Spleen (tissue), 11 donors: Measurements from ENCODE around the gene LDHD. TPM values are rescaled to one million over a fixed set of nuclear protein-coding genes. Genes with fewer than 3 reads are reported as not detected.

Experiments used
- DNase-seq: peaks from one replicate; pipeline ENCODE4 v3.0.0-alpha.2; 2020
- H3K27ac ChIP-seq, 8 donors: fragments of 200-600 bp; sonication (generic) in 7 of 8; 1 replicate in 4 of 8; 2 replicates in 4 of 8; pipeline versions ENCODE4 v1.5.0 to v1.8.0; 2016 to 2021; ENCODE audit warnings: inconsistent platforms in 4 of 8, mild to moderate bottlenecking in 4 of 8, moderate library complexity in 1 of 8
- H3K27me3 ChIP-seq, 7 donors: fragments of 200-600 bp; sonication (generic) in 6 of 7; replicated peaks in 1 of 7; 1 replicate in 4 of 7; 2 replicates in 3 of 7; pipeline versions ENCODE4 v1.5.0 to v1.8.0; 2016 to 2021; ENCODE audit warnings: inconsistent platforms in 3 of 7, mild to moderate bottlenecking in 1 of 7
- H3K36me3 ChIP-seq, 6 donors: fragments of 200-600 bp; sonication (generic) in 5 of 6; 1 replicate in 4 of 6; 2 replicates in 2 of 6; pipeline versions ENCODE4 v1.5.0 to v1.8.0; 2016 to 2021; ENCODE audit warnings: inconsistent platforms in 2 of 6
- H3K4me1 ChIP-seq, 6 donors: fragments of 200-600 bp; sonication (generic) in 5 of 6; 1 replicate in 3 of 6; 2 replicates in 3 of 6; pipeline versions ENCODE4 v1.5.0 to v1.8.0; 2016 to 2021; ENCODE audit warnings: inconsistent platforms in 3 of 6
- H3K4me3 ChIP-seq, 8 donors: fragments of 200-600 bp; sonication (generic) in 7 of 8; 1 replicate in 4 of 8; 2 replicates in 4 of 8; pipeline versions ENCODE4 v1.5.0 to v1.8.0; 2016 to 2021; ENCODE audit warnings: inconsistent platforms in 4 of 8, mild to moderate bottlenecking in 4 of 8, moderate library complexity in 2 of 8
- H3K9me3 ChIP-seq, 8 donors: fragments of 200-600 bp; sonication (generic) in 7 of 8; 1 replicate in 4 of 8; 2 replicates in 4 of 8; pipeline versions ENCODE4 v1.5.0 to v1.8.0; 2016 to 2021; ENCODE audit warnings: inconsistent platforms in 4 of 8
- CTCF ChIP-seq, 11 experiments: fragments of 200-600 bp in 7 of 11; fragments of 450-650 bp in 4 of 11; sonication (generic) in 4 of 11; IDR thresholded peaks in 8 of 11; conservative IDR thresholded peaks in 3 of 11; 1 replicate in 7 of 11; 2 replicates in 4 of 11; pipeline versions ENCODE4 v1.4.0 to v1.8.0; 2016 to 2021; ENCODE audit warnings: antibody characterized with exemption in 11 of 11, inconsistent platforms in 4 of 11, mild to moderate bottlenecking in 1 of 11
- POLR2A ChIP-seq, 3 donors: fragments of 450-650 bp; IDR thresholded peaks; one replicate each; pipeline ENCODE4 v1.5.1; 2017; ENCODE audit warnings: antibody characterized with exemption in 3 of 3, mild to moderate bottlenecking in 1 of 3
- POLR2AphosphoS5 ChIP-seq, 3 donors: sonication (generic); formaldehyde crosslinking; IDR thresholded peaks; one replicate each; pipeline ENCODE4 v1.5.1; 2017; ENCODE audit warnings: antibody characterized with exemption in 3 of 3
- WGBS, 5 donors: extraction: QIAGEN DNeasy Blood & Tissue Kit in 3 of 5; methylation state at CpG; one replicate each; pipeline versions ENCODE4 v1.1.5 to v1.1.7; 2013 to 2018; 5-methylcytosine and 5-hydroxymethylcytosine counted together
- intact Hi-C: fragments of 100-400 bp; cut with DNase I; formaldehyde crosslinking; loops from one replicate; pipeline ENCODE4 v1.15.0; 2023; ENCODE audit warnings: low total_unique reads
- polyA plus RNA-seq, 3 donors: library from polyadenylated mRNA; stranded (reverse); fragments of 200-250 nt; gene quantifications; one replicate each; pipeline ENCODE4 v1.2.1, GENCODE V29; 2013
- total RNA-seq, 7 donors: library from RNA; depleted of rRNA in 3 of 7; stranded (reverse); fragments of >200 nt in 3 of 7; fragmentation: NEBNext Ultra II Directional in 4 of 7; extraction: Animal tissue kit (Norgen Biotek cat#: 25700) in 4 of 7; gene quantifications; one replicate each; pipeline versions ENCODE4 v1.1.0 to v1.2.1, GENCODE V29; 2016 to 2021
- donor health status: healthy with polysubstance abuse.
- donor health status: DM: no; HTN: no; CAD: no; lungs with moderate emphysema.
- donor health status: DM: no; HTN: no; CAD: no.
- donor health status: Bipolar disorder and iron deficiency.
- donor health status: healthy.
- donor health status: DM: no; HTN: no; CAD: no.
- donor health status: DM: yes; HTN: yes; CAD: no.

LDHD gene
- total and polyA plus RNA-seq, 10 donors, result 0.53 to 3.3 (median 1.1) TPM

GRCh38 chr16:75073545-75074303 lies 42.9 kb downstream of the LDHD start:
- WGBS, 5 donors, result 75 to 81% (median 77%) methylated on average over 20 of the region's 20 CpGs
- intact Hi-C loops, result no loop called here
- peak overlapping the region in 2 of 8 donors; percentile 4 to 13 for H3K27ac ChIP-seq
- no peak for DNase-seq
- peaks cover 8 to 55% (median 26%) of the 10 kb centered on the region in 6 donors for H3K4me1 ChIP-seq
- H3K36me3 ChIP-seq, result no peaks in the 10 kb centered on the region
- peaks cover 0 to 19% (median 0%) of the 10 kb centered on the region in 7 donors for H3K27me3 ChIP-seq
- TF ChIP-seq CTCF (IDR thresholded peaks at IDR 0.05 in 8 of 11, conservative IDR thresholded peaks at IDR 0.05 in 3 of 11), result no peak
- no peak for TF ChIP-seq POLR2AphosphoS5 (IDR thresholded peaks at IDR 0.05)
- TF ChIP-seq POLR2A (IDR thresholded peaks at IDR 0.05), result no peak
- no peaks in the 10 kb centered on the region for H3K9me3 ChIP-seq
- H3K4me3 ChIP-seq, result no peak overlapping the region

GRCh38 chr16:75072239-75072947 lies 44.2 kb downstream of the LDHD start:
- Histone ChIP-seq H3K4me1 (peaks cover 8 to 55% (median 25%) of the 10 kb centered on the region in 6 donors), H3K9me3 (no peaks in the 10 kb centered on the region), H3K27ac (no peak overlapping the region), H3K27me3 (peaks cover 0 to 8% (median 0%) of the 10 kb centered on the region in 7 donors), H3K36me3 (no peaks in the 10 kb centered on the region), H3K4me3 (no peak overlapping the region)
- TF ChIP-seq POLR2AphosphoS5 (IDR thresholded peaks at IDR 0.05) (no peak), POLR2A (IDR thresholded peaks at IDR 0.05) (no peak), CTCF (IDR thresholded peaks at IDR 0.05 in 8 of 11, conservative IDR thresholded peaks at IDR 0.05 in 3 of 11) (no peak)
- 88 to 97% (median 95%) methylated on average over 2 of the region's 2 CpGs for WGBS, 5 donors
- intact Hi-C loops, result no loop called here
- no peak for DNase-seq

- TF ChIP-seq POLR2A (IDR thresholded peaks at IDR 0.05), result no peak
- no peak for TF ChIP-seq CTCF (IDR thresholded peaks at IDR 0.05 in 8 of 11, conservative IDR thresholded peaks at IDR 0.05 in 3 of 11)
- no peak for TF ChIP-seq POLR2AphosphoS5 (IDR thresholded peaks at IDR 0.05)
- no peaks in the 10 kb centered on the region for H3K36me3 ChIP-seq
- intact Hi-C loops, result no loop called here
- no peak overlapping the region for H3K4me3 ChIP-seq
- DNase-seq, result no peak
- no peaks in the 10 kb centered on the region for H3K9me3 ChIP-seq
- peaks cover 8 to 48% (median 24%) of the 10 kb centered on the region in 6 donors for H3K4me1 ChIP-seq
- 93 to 96% (median 95%) methylated on average over 3 of the region's 3 CpGs for WGBS, 5 donors
- no peak overlapping the region for H3K27ac ChIP-seq
- H3K27me3 ChIP-seq, result peaks cover 0 to 6% (median 0%) of the 10 kb centered on the region in 7 donors
These were observed 45.0 kb downstream of the LDHD start for GRCh38 chr16:75071621-75072020.
